GM10847 (cell line): ENCODE data around the gene ADGRV1.

Experiments
- POLR2A ChIP-seq: IDR thresholded peaks from 2 replicates; pipeline ENCODE4 v1.6.1; 2011; ENCODE audit not compliant: insufficient read length; ENCODE audit errors: extremely low read depth

Gene ADGRV1

DNA sequence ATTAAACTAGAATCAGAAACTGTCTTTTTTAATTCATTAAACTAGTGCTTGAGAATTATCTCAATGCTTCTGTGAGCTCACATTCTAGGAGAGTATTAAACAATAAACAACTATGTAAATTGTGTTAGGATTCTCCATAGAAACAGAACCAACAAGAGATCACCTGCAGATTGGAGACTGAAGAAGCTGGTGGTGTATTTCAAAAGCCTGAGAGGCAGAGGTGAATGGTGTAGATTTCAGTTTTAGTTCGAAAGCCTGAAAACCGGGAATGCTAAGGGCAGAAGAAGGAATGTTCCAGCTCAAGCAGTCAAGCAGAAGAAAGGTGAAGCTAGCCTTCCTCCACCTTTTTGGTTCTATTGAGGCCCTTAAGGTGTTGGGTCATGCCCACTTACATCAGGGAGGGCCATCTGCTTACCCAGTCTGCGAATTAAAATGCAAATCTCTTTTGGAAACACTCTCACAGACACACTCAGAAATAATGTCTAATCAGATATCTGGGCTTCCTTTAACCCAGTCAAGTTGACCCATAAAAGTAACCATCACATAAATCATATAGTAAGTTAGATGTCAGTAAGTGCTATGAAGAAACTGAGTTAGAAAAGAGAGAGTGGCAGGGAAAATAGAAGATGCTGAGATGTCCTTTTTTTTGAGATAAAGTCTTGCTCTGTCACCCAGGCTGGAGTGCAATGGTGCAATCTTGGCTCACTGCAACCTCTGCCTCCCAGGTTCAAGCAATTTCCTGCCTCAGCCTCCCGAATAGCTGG lies 533.1 kb downstream of the ADGRV1 start:
- TF ChIP-seq POLR2A = no peak

DNA sequence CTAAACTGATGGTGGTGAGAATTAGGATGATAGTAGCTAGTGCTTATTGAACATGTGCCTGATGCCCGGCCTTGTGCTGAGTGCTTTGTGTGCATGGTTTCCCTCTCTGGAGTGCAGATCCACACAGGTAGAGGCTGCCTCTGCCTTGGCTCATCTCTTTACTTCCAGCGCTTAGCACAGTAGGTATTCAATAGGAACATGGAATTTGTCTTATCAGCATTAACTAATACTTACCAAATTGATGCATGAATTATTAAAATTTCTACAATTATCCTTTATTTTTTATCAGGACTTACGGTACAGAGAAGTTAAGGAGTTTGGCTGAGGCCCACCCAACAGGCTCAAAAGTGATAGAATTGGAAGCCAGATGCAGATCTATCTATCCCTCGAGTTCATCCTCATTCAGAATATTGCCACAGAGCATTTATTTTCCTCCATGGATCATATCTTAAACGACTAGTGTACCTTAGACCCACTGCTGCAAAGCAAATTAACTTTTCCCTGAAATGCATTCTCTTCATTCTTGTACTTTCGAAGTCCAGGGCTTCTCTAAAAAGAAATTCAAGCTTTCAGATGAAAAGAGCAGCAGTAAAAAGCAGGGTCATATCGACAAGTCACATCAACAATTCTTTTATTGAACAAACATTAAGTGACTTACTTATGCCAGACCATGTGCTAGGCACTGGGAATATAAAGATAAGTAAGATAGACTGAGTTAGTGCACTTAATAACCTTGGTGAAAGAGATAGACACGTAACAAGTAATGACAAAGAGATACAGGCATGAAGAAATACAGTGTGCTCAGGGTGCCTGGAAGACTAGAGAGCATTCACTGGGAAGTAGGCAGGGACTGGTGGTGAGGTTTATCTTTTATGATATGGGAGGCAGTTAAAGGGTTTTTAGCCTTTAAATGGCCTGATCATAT lies 534.5 kb downstream of the ADGRV1 start:
- TF ChIP-seq POLR2A = no peak

DNA sequence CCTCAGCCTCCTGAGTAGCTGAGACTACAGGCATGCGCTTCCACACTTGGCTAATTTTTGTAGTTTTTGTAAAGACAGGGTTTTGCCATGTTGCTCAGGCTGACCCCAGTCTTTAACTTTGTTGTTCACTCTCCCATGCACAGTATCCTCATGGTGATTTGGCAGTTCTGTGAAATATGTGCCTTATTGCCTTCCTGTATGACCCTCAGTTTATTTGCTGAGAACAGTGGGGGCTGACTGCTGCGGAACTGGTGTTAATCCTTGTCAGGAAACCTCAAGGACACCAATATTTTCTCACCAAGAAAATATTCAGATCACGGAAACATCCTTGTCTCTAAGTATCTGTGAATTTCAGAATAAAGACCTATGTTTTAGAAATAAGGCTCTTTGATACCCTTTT lies 536.7 kb downstream of the ADGRV1 start:
- TF ChIP-seq POLR2A = no peak

DNA sequence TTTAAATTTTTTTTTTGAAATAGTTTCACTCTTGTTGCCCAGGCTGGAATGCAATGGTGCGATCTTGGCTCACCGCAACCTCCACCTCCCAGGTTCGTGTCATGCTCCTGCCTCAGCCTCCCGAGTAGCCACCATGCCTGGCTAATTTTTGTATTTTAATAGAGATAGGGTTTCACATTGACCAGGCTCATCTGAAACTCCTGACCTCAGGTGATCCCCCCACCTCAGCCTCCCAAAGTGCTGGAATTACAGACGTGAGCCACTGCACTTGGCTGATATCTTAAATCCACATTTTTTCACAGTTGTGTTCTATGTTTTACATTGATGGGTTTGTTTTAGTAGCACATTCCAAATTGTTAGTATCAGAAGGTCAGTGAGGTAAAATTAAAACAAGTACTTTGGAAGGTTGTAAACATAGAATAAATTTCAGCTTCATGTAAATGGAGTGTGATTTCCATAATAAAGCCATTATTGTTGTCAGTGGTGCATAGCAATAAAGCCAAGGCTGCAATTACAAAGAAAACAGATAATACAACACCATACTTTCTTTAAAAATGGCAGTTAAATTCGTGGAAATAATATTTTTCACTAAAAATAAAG lies 537.3 kb downstream of the ADGRV1 start:
- no peak for TF ChIP-seq POLR2A

DNA sequence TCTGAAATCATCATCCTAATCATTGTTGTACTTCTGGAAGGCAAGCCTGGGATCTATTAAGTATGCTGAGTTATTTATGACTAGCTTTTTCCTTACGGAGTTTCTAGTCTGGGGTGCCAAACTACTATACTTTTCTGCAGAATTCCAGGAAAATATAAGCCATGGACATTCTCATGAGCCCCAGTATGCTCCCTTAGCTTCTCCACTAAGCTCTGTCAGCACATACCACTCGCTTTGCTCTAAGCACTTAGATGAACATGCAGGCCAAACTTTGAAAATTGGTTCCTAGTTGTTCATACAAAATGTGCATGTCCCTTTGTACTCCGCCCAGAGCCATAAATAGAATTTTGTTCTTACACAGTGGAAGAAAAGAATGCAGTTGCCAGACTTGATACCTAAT lies 539.9 kb downstream of the ADGRV1 start:
- no peak for TF ChIP-seq POLR2A

DNA sequence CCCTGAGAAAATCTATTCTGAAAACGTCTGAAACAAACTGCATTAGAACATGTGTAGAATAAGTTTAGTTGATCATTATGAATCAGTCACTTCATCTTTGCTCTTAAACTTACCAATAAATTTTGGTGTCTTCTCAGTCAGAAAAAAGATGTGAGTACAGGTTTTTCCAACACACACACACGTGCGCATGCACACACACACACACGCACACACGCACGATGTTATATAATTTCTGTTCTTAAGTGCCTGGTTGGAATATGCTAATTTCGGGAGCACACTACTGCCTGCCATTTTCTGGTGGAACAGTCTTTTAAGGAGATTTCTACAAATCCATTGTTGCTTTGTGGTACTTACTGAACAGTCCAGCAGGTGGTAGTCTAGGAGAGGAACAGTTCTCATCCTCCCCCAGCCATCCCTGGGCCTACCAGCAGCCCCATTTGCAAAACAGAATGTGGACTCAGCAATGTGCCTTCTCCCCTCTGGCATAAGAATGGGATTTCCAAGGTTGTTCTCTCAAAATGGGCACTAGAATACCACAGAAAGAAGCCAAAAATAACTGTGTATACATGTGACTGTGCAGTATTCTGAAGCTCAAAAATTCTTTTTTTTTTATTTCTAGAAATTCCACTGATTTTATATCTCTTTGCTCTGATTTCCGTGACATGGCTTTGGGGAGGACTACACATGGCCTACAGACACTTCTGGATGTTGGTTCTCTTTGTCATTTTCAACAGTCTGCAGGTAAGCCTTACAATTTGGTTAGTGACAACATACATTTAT lies 543.2 kb downstream of the ADGRV1 start:
- TF ChIP-seq POLR2A = no peak

DNA sequence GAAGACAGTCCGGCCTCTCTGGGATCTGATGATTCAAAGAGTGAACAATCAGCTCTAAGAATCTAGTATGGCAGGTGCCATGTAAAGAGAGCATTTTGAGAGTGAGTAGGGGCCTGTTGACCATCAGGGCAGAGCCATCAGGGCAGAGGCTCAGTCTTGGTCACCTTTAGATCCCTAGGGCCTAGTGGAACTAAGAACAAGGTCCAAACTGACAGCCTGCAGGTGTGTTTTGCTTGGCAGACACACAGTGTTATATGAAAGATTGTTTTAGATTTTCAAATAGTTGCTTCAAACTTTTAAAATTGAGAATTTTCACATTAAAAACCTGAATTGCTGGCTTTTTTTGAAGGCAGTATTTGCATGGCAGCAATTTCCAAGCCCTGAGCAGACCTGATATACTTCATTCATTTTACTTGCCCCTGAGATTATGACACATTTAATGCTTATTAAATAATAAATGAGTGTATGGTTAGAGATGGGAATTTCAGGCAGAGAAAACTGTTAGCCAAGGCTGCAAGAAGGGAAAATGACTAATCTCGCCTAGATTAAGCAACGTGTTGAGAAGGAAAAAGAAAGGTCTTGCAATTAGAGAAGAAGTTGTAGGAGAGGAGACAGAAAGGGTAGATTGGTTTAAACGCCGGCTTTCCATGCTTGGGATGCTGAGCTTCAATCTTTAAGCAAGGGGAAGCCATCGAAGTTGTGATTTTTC lies 544.9 kb downstream of the ADGRV1 start:
- TF ChIP-seq POLR2A = no peak

DNA sequence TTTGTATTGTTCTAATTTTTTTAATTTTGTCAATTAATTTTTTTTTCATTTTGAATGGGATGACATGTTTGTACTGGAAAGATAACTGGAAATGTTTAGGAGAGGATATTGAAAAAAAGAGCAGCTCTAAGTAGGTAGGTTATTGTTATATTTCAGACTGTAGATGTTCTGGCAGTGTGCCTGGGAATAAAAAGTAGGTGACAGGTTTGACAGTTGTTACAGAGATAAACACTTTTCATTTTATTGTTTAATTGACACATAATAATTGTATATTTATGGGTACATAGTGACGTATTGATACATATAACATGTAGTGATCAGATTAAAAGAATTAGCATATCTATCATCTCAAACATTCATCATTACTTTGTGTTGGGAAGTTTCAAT lies 545.5 kb downstream of the ADGRV1 start:
- TF ChIP-seq POLR2A = no peak

DNA sequence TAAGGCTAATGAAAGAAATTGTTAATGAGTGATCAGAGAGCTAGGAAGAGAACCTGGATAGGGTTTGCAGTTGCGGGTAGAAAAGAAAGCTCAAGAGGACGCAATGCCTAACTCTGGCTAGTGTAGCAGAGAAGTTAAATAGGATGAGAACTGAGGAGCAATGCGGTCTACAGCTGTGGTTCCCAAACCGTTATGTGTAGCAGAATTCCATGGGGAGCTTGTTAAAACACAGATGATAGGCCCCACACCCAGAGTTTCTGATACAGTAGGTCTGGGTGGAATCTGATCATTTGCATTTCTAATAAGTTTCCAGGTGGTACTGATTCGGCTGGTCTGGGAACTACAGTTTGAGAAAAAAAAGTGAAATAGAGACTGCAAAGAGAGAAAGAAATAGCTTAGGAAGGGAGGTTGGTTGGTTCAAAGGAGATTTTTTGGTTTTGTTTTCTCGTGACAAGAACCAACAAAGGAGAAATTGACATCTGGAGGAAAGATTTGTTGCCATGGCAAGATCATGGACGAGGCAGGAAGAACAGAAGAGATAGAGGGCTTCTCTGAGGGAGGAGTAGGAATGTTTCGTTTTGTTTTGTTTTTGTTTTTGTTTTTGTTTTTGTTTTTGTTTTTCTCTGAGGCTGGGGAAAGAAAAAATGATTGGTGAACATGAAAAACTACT lies 548.4 kb downstream of the ADGRV1 start:
- TF ChIP-seq POLR2A = no peak

DNA sequence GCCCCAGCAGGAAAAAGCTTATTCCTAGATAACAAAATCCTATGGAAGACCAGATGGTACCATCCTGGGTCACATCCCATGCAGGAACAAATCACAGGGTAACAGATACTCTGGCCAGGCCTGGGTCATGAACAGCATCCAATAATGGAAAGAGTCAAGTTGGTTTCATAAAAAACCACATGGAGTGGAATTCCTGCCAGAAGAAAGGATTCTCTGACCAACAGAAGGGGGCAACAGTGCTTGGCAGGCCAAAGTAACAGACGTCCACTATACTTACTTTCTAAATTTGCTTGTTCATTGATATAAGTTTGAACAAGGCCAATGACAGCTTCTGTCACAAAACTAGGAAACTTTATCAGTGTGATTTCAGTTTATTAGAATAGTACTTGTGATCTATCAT lies 551.0 kb downstream of the ADGRV1 start:
- TF ChIP-seq POLR2A = no peak

DNA sequence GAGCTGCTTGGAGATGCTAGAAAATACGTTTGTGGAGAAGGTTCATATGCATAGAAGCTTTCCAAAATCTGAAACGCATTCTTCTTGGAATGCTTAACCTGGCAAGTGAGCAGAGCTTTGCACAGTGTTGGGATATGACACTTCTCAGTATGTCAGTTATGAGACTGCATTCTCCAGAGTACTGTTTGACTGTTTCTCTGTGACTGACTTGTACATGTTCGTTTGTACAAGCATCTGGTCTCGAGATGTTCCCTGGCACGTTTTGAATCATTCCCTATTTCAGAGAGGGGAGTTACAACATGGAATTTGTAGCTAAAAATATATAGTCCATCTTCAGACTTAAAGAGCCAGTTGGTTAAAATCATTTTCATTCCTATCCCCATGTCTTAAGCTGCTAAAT lies 552.1 kb downstream of the ADGRV1 start:
- TF ChIP-seq POLR2A = no peak

DNA sequence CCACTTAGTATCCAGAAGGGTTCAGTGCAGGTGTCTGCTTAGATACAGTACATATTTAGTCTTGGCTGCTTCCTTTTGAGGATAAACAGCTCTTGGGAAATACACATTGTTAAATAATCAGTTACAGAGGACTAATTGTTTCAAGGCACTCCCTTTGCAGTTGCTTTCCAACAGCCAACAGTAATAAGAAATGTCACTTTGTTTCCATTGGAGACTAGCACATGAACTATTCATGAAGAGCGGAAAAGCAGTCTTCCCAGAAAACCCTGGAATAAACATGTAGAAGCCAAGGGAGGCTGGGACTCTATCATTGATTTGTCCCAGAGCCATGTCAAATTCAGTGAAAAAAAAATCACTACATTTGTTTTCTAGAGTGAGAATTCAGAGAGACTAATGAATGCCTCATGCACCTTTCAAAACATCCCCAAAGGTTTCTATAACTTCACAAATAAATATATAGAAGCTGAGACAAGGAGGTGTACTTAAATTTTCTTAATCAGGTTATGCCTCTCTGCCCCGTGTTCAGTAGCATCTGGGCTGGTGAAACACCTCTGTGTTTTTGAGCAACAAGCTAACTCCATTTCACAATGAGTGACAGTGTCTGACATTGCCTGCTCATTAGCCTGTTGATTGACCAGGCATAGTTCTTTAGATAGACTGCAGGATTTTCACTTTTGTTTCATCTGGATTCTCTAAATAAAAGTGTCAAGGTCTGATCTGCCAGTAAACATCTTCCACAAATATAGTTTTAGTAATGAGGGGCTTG lies 553.1 kb downstream of the ADGRV1 start:
- no peak for TF ChIP-seq POLR2A

DNA sequence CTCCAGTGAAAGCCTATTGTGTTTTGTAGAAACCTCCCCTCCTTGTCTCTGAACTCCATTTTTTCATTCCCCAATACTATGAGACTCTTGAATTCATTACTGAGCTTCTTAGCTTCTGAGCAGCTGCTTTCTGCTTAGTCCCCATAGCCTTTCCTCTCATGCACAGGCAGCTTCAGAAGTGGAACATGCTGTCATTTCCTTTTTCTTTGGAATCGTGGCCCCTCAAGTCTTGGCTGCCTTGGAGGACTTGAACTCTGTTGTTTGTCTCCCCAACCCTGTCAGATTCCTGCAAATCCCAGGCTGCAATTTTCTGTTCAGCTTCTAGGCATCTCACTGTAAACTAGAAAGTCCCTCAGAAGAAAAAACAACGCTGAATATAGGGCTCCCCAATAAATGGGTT lies 556.1 kb downstream of the ADGRV1 start:
- TF ChIP-seq POLR2A = no peak
